Suprapubic skin (tissue), 4 donors: ENCODE measurements around the gene PCBP2. TPM values are rescaled to one million over a fixed set of nuclear protein-coding genes. Genes with fewer than 3 reads are reported as not detected.

Experiments used
- DNase-seq, 2 donors: peaks; one replicate each; pipeline ENCODE4 v3.0.0-alpha.2; 2019; ENCODE audit warnings: low spot score in 2 of 2
- H3K27ac ChIP-seq: fragments of 200-600 bp; sonication (generic); one replicate; pipeline ENCODE4 v1.5.1; 2019
- H3K27me3 ChIP-seq: fragments of 200-600 bp; sonication (generic); one replicate; pipeline ENCODE4 v1.5.1; 2019
- H3K36me3 ChIP-seq: fragments of 200-600 bp; sonication (generic); one replicate; pipeline ENCODE4 v1.5.1; 2019
- H3K4me1 ChIP-seq: fragments of 200-600 bp; sonication (generic); one replicate; pipeline ENCODE4 v1.5.1; 2019
- H3K4me3 ChIP-seq: fragments of 200-600 bp; sonication (generic); one replicate; pipeline ENCODE4 v1.5.1; 2019; ENCODE audit warnings: mild to moderate bottlenecking
- H3K9me3 ChIP-seq: fragments of 200-600 bp; sonication (generic); one replicate; pipeline ENCODE4 v1.5.1; 2019
- CTCF ChIP-seq, 2 donors: fragments of 200-600 bp in 1 of 2; fragments of 450-650 bp in 1 of 2; sonication (generic) in 1 of 2; IDR thresholded peaks; one replicate each; pipeline ENCODE4 v1.5.1; 2016 to 2019; ENCODE audit warnings: antibody characterized with exemption in 2 of 2, mild to moderate bottlenecking in 1 of 2, moderate library complexity in 1 of 2
- EP300 ChIP-seq: sonication (generic); formaldehyde crosslinking; IDR thresholded peaks from one replicate; pipeline ENCODE4 v1.6.1; 2017; ENCODE audit warnings: antibody characterized with exemption
- POLR2A ChIP-seq, 2 donors: fragments of 450-650 bp; IDR thresholded peaks; one replicate each; pipeline ENCODE4 v1.6.1; 2017; ENCODE audit warnings: antibody characterized with exemption in 2 of 2, mild to moderate bottlenecking in 2 of 2, moderate library complexity in 2 of 2
- POLR2AphosphoS5 ChIP-seq, 3 donors: sonication (generic); formaldehyde crosslinking; IDR thresholded peaks; one replicate each; pipeline ENCODE4 v1.6.1; 2017; ENCODE audit warnings: antibody characterized with exemption in 3 of 3
- WGBS: methylation state at CpG from one replicate; pipeline ENCODE4 v1.1.5; 2018; 5-methylcytosine and 5-hydroxymethylcytosine counted together
- total RNA-seq, 4 donors: library from RNA; depleted of rRNA; stranded (reverse); fragments of >200 nt; gene quantifications; one replicate each; pipeline ENCODE4 v1.1.0, GENCODE V29; 2016

PCBP2 gene
- total RNA-seq, 4 donors from 2014 or later: 480 to 803 (median 584) TPM

DNA sequence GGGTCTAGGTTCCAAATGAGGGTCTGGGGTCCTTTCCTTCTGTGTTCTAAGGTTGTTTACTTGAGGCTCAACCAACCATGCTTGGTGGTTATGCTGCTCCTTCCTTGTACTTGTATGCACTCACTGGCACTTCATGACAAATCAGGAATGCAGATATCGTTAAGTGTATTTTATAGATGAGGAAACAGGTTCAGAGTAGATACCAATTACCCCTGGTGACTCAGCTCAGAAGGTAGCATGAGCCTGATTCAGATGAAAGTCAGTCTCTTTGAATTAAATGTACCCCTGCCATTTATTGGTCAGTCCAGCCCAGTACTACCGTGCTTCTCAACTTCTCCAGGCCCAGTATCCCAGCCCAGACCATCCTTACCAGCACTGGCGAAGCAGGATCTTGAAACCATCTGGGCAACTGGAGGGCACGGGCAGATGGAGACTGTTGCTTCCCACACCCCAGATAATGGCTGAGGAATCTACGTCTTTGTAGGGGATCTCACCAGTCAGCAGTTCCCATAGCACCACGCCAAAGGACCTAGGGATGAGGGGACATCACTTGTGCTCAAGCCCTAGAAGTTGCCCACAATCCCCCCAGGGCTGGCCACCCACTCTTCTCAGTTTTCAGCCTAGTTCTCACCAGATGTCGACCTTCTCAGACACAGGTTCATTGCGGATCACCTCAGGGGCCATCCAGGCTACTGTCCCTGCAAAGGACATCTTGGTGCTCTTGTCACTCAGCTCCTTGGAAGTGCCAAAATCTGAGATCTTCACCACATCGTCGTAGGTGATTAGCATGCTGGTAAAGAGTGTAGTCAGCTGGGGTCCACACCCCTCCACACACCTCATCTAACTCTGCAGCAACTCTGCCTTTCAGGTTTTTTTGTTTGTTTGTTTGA is 33.0 kb downstream of the PCBP2 start:
- peaks cover 71% of the 10 kb centered on the region for H3K36me3 ChIP-seq
- H3K9me3 ChIP-seq: no peaks in the 10 kb centered on the region
- H3K4me1 ChIP-seq: peaks cover 24% of the 10 kb centered on the region
- DNase-seq: no peak
- WGBS: 83% methylated on average over 9 of the region's 10 CpGs
- H3K4me3 ChIP-seq: no peak overlapping the region
- TF ChIP-seq CTCF (IDR thresholded peaks at IDR 0.05) (no peak), EP300 (no peak), POLR2A (IDR thresholded peaks at IDR 0.05) (no peak), POLR2AphosphoS5 (IDR thresholded peaks at IDR 0.05) (no peak)
- no peaks in the 10 kb centered on the region for H3K27me3 ChIP-seq
- H3K27ac ChIP-seq: no peak overlapping the region

DNA sequence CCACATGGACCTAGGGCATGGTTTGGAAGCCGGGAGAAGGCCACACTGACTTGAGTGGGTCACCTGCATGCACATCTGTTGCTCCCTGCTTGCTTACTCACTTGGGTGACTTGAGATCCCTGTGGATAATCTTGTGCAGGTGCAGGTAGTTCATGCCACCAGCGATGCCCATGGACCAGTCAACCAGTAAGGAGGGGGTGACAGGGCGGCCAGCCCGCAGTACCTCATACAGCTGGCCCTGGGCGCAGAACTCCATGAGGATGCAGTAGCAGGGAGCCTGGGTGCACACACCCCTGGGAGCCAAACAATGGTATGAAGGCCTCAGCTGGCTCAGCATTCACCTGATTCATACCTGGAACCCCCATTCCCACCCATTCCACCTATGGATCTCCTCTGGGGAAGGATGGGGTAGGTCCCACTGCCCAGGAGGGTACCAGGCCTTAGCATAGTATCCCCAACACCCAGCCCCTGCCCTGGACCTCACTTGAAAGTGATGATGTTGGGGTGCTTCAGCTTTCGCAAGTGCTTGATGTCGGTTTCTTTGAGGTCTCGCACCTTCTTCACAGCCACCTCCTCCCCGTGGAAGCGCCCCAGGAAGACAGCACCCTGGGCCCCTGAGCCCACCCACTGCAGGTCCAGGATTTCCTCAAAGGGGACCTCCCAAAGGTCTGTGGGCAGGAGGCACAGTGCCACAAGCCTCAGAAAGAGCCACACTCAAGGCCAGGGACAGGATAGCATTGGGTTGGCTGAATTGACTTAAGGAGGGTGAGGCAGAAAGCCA is 34.2 kb downstream of the PCBP2 start:
- no peak for DNase-seq
- Histone ChIP-seq H3K27ac (no peak overlapping the region), H3K9me3 (no peaks in the 10 kb centered on the region), H3K27me3 (no peaks in the 10 kb centered on the region), H3K36me3 (peaks cover 59% of the 10 kb centered on the region), H3K4me1 (peaks cover 20% of the 10 kb centered on the region), H3K4me3 (no peak overlapping the region)
- TF ChIP-seq POLR2A (IDR thresholded peaks at IDR 0.05) (no peak), POLR2AphosphoS5 (IDR thresholded peaks at IDR 0.05) (no peak), CTCF (IDR thresholded peaks at IDR 0.05) (no peak)
- 95% methylated on average over 9 of the region's 10 CpGs for WGBS

GRCh38 chr12:53486736-53487487 is 35.0 kb downstream of the PCBP2 start:
- H3K27me3 ChIP-seq: no peaks in the 10 kb centered on the region
- no peak for TF ChIP-seq CTCF (IDR thresholded peaks at IDR 0.05)
- TF ChIP-seq POLR2AphosphoS5 (IDR thresholded peaks at IDR 0.05): no peak
- TF ChIP-seq EP300: no peak
- TF ChIP-seq POLR2A (IDR thresholded peaks at IDR 0.05): no peak
- 85% methylated on average over 15 of the region's 17 CpGs for WGBS
- H3K36me3 ChIP-seq: peaks cover 52% of the 10 kb centered on the region
- DNase-seq: no peak
- no peaks in the 10 kb centered on the region for H3K9me3 ChIP-seq
- H3K27ac ChIP-seq: no peak overlapping the region
- no peak overlapping the region for H3K4me3 ChIP-seq
- H3K4me1 ChIP-seq: peaks cover 13% of the 10 kb centered on the region

DNA sequence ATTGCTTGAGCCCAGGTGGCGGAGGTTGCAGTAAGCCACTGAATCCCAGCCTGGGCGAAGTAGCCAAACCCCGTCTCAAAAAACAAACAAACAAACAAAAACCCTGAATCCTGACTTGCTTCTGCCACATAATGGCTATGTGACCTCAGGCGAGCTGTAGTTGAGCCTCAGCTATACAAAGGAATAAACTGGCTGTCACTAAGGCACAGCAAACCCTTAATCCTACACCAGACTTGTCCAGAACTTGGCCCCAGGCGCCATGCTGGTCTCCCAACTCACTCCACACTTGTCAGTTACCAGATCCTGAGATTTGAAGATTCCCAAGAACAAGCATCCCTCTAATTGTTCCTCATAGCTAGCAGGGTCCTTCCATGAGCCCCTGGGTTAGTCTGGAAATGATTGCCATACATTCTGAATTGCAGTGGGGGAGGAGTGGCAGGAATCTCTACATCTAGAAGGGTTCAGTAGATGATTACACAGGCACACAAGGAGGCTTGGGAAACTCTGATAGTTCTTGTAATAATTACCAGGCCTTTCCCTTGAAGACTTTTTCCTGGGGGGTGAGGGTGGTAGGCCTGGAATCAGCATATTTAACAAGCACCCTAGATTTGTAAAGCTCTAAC is 37.5 kb downstream of the PCBP2 start:
- WGBS: 92% methylated on average over 5 of the region's 5 CpGs
- Histone ChIP-seq H3K4me3 (no peak overlapping the region), H3K4me1 (peaks cover 23% of the 10 kb centered on the region), H3K27ac (no peak overlapping the region), H3K36me3 (peaks cover 28% of the 10 kb centered on the region), H3K27me3 (no peaks in the 10 kb centered on the region), H3K9me3 (no peaks in the 10 kb centered on the region)
- DNase-seq: no peak
- TF ChIP-seq EP300 (no peak), POLR2A (IDR thresholded peaks at IDR 0.05) (no peak), POLR2AphosphoS5 (IDR thresholded peaks at IDR 0.05) (no peak), CTCF (IDR thresholded peaks at IDR 0.05) (no peak)
